NCI-H1092 treated with DMSO at 0.1 percent for 48 hours (cell line): ENCODE measurements around the gene NR3C2.

Source experiments
- DNase-seq: peaks from one replicate; lab custom pipeline; 2025; lab: John Stamatoyannopoulos, UW

The NR3C2 gene

DNA sequence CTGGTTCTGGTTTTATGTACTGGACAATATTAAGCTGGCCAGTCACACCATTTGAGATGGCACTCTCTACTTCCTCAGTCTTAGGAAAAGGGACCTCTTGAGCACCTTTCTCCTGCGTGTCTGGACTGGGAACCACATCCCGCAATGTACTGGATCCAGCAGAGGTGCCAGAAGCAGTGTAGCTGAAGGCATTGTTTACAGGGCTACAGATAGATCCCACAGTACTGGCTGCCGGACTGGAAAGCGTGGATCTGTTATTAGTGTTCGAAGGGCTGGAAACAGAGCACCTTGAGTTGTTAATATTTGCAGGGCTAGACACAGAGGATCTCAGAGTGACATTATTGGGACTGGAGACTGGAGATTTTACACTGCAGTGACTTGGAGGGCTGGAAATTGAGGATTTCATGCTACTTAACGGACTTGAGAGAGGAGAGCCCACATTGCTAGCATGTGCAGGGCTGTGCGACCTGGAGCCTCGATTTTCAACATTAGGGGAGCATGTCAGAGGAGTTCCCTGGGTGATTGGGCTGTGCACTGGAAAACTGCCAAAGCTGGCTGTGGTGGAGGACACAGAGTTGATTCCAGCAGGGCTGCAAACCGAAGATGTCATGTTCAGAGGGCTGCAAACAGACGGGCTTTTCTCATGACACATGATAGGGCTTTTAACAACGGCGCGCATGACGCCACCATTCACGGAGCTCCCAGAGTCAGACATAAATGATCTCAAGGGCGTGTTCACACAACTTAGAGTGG lies 6.4 kb downstream of the NR3C2 start:
- DNase-seq: no peak

DNA sequence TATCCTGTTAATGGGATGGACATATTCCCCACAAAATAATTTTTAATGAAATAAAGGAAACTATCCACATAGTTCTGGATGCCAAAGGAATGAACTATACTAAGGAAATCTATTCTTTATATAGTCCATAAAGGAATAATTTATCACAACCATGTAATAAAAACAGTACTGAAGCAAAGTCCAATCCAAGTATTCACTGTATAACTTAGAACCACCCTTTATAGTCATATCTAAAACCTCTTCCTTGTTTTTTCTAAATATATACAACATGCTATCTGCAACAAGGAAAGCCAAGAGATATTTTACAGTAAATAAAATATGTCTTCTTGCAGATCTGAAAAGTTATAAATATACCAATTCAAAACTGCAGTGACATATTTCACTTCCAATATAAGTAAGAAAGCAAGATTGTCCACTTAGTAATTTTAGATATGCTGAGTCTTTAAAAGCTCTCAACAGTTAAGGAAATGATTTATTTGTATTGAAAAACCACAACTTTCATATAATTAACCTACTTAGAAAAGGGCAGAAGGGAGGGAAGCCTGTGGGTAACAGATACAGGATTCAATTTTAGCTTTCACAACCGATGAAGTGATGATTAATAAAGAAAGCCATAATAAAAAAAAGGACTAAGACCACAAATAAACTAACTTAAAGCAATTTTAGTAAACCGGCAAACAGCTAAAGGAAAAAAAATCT lies 8.0 kb downstream of the NR3C2 start:
- no peak for DNase-seq

DNA sequence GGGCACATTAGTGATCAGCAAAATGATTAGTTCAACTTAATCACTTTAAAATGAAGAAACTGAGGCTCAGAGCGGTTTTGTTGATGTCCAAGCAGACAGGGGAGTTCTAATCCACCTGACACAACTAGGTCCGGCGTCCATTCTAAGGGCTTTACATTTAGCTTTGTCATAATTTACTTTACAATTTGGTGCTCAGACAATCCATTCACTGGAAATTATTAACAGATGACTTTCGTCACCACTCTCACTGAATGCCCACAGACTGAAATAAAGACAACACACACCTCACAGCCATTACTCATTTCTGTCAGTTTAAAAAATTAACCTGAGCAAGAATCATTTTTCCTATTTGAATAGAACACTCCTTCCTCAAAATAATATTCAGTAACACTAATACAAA lies 10.8 kb downstream of the NR3C2 start:
- no peak for DNase-seq

- DNase-seq: no peak
These were observed 11.4 kb downstream of the NR3C2 start for GRCh38 chr4:148430854-148431253.

DNA sequence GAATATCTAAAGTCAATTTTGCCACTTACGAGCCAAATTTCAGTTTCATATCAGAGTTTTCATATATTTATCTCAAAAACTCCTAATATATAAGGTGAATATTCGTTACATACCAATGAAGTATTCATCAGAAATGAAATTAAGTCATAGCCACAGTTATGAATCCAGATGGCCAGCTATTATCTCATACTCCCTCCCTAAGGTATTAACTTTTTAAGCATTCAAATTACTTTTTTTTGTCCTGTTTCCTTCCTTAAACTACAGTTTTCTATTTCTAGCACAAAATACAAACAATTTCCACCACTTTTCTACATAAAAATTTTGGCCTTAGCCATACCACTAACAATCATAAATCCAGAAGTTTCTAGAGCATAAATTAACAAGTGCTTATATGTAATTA lies 13.0 kb downstream of the NR3C2 start:
- DNase-seq: no peak

- no peak for DNase-seq
These were observed 15.6 kb downstream of the NR3C2 start for GRCh38 chr4:148426643-148427042.

DNA sequence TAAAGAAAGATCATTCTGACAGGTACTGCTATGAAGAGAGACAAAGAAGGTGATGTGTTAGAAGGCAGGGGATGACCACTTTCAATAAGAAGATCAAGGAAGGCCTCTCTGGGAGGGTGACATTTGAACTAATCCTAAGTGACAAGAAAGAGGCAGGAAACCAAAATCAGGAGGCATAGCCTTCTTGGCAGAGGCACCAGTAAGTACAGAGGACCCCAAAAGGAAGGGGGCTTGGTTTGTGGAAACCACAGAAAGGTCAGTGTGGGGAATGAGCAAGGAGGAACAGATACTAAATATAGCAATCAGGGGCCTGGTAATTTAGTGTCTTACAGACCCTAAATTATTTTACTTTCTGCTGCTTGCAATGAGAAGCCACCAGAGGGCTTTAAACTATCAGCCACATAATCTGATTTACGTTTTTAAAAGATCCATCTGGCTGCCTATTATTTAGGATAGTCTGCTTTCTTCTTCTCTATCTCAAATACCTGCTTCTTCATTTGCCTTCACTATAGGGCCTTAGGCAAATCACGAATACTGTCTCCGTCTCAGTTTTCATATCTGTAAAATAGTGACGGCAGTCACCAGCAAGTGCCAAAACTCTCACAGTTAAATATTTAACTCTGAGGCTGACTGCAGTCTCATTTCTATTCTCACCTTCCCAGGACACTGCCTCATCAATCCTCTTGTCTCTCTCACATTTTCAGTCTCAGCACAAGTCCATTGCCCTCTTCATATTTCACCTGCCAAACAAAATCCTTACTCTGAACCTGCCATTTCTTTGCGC lies 16.7 kb downstream of the NR3C2 start:
- no peak for DNase-seq

DNA sequence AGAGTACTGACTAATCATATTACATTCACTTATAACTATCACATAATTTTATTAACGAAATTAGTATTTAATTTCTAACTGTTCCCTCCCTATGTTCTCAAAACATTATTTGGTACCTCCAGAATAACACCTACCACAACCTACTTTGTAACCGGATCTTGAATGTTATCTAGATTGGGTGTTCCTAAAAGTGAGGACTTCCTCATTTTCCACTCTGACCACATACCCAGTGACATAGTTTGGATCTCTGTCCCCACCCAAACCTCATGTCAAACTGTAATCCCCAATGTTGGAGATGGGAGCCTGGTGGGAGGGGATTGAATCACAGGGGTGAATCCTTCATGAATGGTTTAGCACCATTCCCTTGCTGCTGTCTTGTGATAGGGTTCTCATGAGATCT lies 21.8 kb downstream of the NR3C2 start:
- DNase-seq: no peak

GRCh38 chr4:148415500-148415899 lies 26.7 kb downstream of the NR3C2 start:
- no peak for DNase-seq

DNA sequence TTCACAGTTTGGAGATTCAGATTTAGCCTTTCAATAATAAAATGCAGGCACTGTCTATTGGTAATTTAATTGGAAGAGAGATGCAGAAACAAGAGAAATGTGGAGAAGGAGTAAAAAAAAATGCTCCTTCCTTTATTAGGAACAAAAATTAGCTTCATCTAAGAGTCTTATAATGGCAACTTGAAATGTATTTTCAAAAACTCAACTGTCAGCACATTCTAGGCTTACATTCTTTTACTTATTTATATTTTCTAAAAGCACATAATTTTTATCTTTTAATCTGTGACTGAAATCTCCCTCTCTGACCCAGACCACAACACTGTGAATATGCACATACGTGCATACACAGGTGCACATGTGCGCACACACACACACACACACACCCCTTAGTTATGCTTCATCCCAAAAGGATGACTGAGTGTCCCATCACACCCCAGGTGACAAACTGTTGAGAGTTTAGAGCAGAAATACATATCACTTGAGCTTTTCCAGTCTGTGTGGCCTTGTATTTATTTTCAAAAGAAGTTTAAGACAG lies 29.7 kb downstream of the NR3C2 start:
- no peak for DNase-seq

- no peak for DNase-seq
These were observed 36.9 kb downstream of the NR3C2 start for GRCh38 chr4:148405161-148405893.

GRCh38 chr4:148398988-148399387 lies 43.2 kb downstream of the NR3C2 start:
- no peak for DNase-seq

GRCh38 chr4:148397771-148398170 lies 44.4 kb downstream of the NR3C2 start:
- no peak for DNase-seq

- no peak for DNase-seq
These were observed 45.1 kb downstream of the NR3C2 start for GRCh38 chr4:148396986-148397673.

DNA sequence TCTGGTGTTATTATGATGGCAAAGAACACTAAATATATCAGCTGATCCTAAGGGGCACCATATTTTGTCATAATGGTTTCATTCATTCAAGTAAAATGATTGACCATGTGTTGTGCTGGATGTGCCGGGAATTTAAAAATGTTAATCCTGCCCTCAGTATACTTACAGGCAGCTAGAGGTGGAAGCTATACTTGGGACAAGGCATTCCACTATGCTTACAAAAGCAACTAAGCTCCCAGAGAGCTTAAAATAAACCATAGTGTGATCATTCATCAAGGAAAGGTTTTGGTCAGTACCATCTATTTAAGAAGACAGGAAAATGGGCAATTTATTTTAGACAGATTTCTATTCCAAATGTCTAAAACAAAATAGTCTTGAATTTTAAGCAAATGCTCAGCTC lies 46.4 kb downstream of the NR3C2 start:
- DNase-seq: no peak

GRCh38 chr4:148391056-148391455 lies 51.2 kb downstream of the NR3C2 start:
- DNase-seq: no peak

DNA sequence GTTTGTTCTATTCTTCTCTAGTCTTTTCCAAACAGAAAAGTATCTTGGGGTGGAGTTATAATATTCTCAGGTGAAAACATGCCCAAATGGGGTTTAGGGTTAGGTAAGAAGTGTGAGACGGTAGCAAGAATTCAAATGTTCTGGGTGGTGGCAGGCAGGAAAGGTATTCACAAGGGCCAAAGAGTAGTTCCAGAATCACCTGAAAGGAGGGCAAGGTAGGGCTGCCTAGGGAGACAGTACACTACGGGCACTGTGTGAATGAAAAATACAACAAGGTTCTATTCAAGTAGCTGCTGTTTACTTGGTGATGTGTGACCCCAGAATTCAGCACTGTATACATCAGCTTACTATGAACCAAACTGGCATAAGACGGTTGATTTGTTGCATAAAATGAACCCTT lies 51.9 kb downstream of the NR3C2 start:
- DNase-seq: no peak

- no peak for DNase-seq
These were observed 61.9 kb downstream of the NR3C2 start for GRCh38 chr4:148380291-148380690.

DNA sequence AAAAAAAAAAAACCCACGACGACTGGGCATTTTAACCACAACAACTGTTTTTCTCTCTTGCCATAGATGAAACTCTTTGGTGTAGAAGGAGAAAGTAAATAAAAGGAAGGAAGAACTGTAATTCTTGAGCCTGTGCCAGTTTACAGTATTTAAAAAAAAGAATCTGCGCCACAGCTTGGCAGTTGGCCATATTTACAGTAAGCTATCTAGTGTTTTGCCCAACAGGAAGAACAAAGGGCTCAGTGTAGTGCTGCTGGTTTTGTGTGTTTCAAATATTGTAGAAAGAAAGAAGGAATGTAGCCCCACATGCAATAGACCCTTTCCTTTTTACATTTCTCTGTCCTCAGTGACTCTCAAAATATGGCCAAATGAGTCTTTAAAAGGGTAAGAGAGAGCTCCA lies 66.1 kb downstream of the NR3C2 start:
- DNase-seq: peak; percentile 24

DNA sequence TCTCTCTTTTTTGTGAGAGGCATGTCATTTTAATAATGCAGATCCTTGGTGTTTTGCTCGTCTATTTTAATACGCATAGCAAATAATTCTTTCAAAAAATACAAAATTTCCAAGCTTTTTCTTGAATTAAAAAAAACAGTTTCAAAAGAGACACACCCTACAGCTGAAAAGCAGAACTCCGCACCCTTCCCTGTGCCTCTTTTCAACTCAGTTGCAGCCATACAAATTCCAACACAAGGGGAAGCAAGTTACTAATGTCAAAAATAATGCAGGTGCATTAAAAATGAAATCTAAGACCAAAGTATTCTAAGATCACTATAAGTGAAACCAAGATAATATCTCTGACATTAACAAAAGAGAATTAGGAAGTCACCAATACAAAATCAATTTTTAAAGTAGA lies 66.6 kb downstream of the NR3C2 start:
- no peak for DNase-seq

DNA sequence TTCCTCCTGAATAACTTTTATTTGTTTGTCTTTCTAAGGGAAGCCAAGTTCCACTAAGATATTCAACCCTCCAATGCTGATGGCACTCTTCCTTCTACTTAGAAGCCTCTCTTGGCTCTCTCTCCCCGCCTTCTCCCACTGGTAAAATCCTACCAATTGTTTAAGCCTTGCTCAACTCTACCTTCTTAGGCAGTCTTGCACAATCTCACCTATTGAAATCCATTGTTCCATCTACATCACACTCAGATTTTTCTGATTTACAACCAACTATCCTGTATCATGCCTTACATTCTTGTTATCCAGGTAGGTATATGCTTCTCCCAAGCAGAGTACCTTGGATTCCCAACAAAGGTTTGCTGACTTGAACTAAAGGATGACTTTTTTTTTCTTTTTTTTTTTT lies 69.1 kb downstream of the NR3C2 start:
- no peak for DNase-seq
